KOPT-K1 (cell line): ENCODE results near the gene SVOP.
"Not testable (repeated sequence)": the region's sequence is repeated elsewhere in the genome, so short reads cannot be mapped to it uniquely, and the experiment has no call there.

ENCODE experiments used
- H3K27ac ChIP-seq: fragments of 200-600 bp; sonication (generic); 2 replicates; pipeline ENCODE4 v1.5.1; 2016; ENCODE audit warnings: antibody characterized with exemption, mild to moderate bottlenecking, low read depth, low read length; ENCODE audit not compliant: poor library complexity, severe bottlenecking
- H3K36me3 ChIP-seq: fragments of 200-600 bp; sonication (generic); 2 replicates; pipeline ENCODE4 v1.5.1; 2017; ENCODE audit warnings: antibody characterized with exemption, mild to moderate bottlenecking, low read length, moderate library complexity; ENCODE audit not compliant: insufficient read depth
- H3K9me3 ChIP-seq: fragments of 200-600 bp; sonication (generic); 2 replicates; pipeline ENCODE4 v1.5.1; 2017; ENCODE audit warnings: antibody characterized with exemption, low read length, mild to moderate bottlenecking; ENCODE audit not compliant: insufficient read depth, poor library complexity, severe bottlenecking

The SVOP gene

GRCh38 chr12:108875682-108876361 is 145.0 kb downstream of the SVOP start:
- no peaks in the 10 kb centered on the region for H3K36me3 ChIP-seq
- H3K9me3 ChIP-seq: no peaks in the 10 kb centered on the region
- no peak overlapping the region for H3K27ac ChIP-seq

- Histone ChIP-seq H3K36me3 (no peaks in the 10 kb centered on the region), H3K27ac (no peak overlapping the region), H3K9me3 (no peaks in the 10 kb centered on the region)
Measured at GRCh38 chr12:108875280-108875679, 145.6 kb downstream of the SVOP start.

- Histone ChIP-seq H3K9me3 (no peaks in the 10 kb centered on the region), H3K27ac (no peak overlapping the region), H3K36me3 (no peaks in the 10 kb centered on the region)
Measured at GRCh38 chr12:108868781-108869180, 152.1 kb downstream of the SVOP start.

- not testable (repeated sequence) for H3K9me3 ChIP-seq, H3K36me3 ChIP-seq, H3K27ac ChIP-seq
Measured at GRCh38 chr12:108866083-108866482, 154.8 kb downstream of the SVOP start.

- Histone ChIP-seq H3K9me3 (no peaks in the 10 kb centered on the region), H3K27ac (no peak overlapping the region), H3K36me3 (no peaks in the 10 kb centered on the region)
Measured at GRCh38 chr12:108865169-108865568, 155.7 kb downstream of the SVOP start.

- H3K9me3 ChIP-seq: no peaks in the 10 kb centered on the region
- H3K27ac ChIP-seq: no peak overlapping the region
- H3K36me3 ChIP-seq: no peaks in the 10 kb centered on the region
Measured at GRCh38 chr12:108862588-108862959, 158.3 kb downstream of the SVOP start.

GRCh38 chr12:108861878-108862587 is 158.8 kb downstream of the SVOP start:
- H3K36me3 ChIP-seq: no peaks in the 10 kb centered on the region
- H3K27ac ChIP-seq: no peak overlapping the region
- H3K9me3 ChIP-seq: no peaks in the 10 kb centered on the region

- no peak overlapping the region for H3K27ac ChIP-seq
- no peaks in the 10 kb centered on the region for H3K36me3 ChIP-seq
- no peaks in the 10 kb centered on the region for H3K9me3 ChIP-seq
Measured at GRCh38 chr12:108860443-108860842, 160.4 kb downstream of the SVOP start.

- Histone ChIP-seq H3K9me3 (no peaks in the 10 kb centered on the region), H3K27ac (no peak overlapping the region), H3K36me3 (no peaks in the 10 kb centered on the region)
Measured at GRCh38 chr12:108859923-108860291, 161.0 kb downstream of the SVOP start.

GRCh38 chr12:108859141-108859922 is 161.5 kb downstream of the SVOP start:
- not testable (repeated sequence) for H3K36me3 ChIP-seq, H3K27ac ChIP-seq, H3K9me3 ChIP-seq

GRCh38 chr12:108858311-108859074 is 162.4 kb downstream of the SVOP start:
- H3K9me3 ChIP-seq: no peaks in the 10 kb centered on the region
- peak overlapping the region; percentile 52 for H3K27ac ChIP-seq
- H3K36me3 ChIP-seq: no peaks in the 10 kb centered on the region
